Muscle of leg (tissue), 11 donors: ENCODE data around the gene ARHGAP22. TPM values are rescaled to one million over a fixed set of nuclear protein-coding genes. Genes with fewer than 3 reads are reported as not detected.

Experiments
- DNase-seq: peaks from one replicate; pipeline ENCODE4 v3.0.0; 2013
- H3K27ac ChIP-seq: one replicate; pipeline ENCODE4 v1.5.1; 2013; ENCODE audit warnings: mild to moderate bottlenecking, low read length, control low read depth
- H3K27me3 ChIP-seq: one replicate; pipeline ENCODE4 v1.6.1; 2013; ENCODE audit warnings: low read length; ENCODE audit not compliant: control insufficient read depth, insufficient read depth
- H3K36me3 ChIP-seq: one replicate; pipeline ENCODE4 v1.6.1; 2013; ENCODE audit warnings: low read length; ENCODE audit not compliant: control insufficient read depth, insufficient read depth
- H3K4me1 ChIP-seq: one replicate; pipeline ENCODE4 v1.6.1; 2013; ENCODE audit warnings: low read length; ENCODE audit not compliant: control insufficient read depth, insufficient read depth
- H3K4me3 ChIP-seq: one replicate; pipeline ENCODE4 v1.5.1; 2013; ENCODE audit warnings: low read length, control low read depth
- H3K9me3 ChIP-seq: replicated peaks from 2 replicates; pipeline ENCODE4 v1.6.1; 2013; ENCODE audit warnings: low read depth, low read length; ENCODE audit not compliant: control insufficient read depth
- WGBS: methylation state at CpG from one replicate; pipeline ENCODE4 v1.1.5; 2013; ENCODE audit warnings: missing lambda C conversion rate; ENCODE audit not compliant: insufficient coverage; 5-methylcytosine and 5-hydroxymethylcytosine counted together
- polyA plus RNA-seq, 8 donors: library from polyadenylated mRNA; unstranded; fragments of 120-200 nt; gene quantifications; one replicate each; pipeline versions ENCODE4 v1.2.1 to v1.2.3, GENCODE V29; 2013; ENCODE audit warnings: inconsistent platforms in 1 of 8, low replicate concordance in 1 of 8; ENCODE audit not compliant: insufficient read length in 8 of 8, insufficient read depth in 1 of 8
- total RNA-seq: library from RNA; stranded (reverse); fragments of 120-200 nt; gene quantifications from one replicate; pipeline ENCODE4 v1.2.4, GENCODE V29; 2013

ARHGAP22 gene
- total and polyA plus RNA-seq, 9 donors, result 0.72 to 3.0 (median 1.2) TPM

- Histone ChIP-seq H3K4me3 (no peak overlapping the region), H3K9me3 (no peaks in the 10 kb centered on the region), H3K27ac (no peak overlapping the region), H3K27me3 (no peaks in the 10 kb centered on the region), H3K36me3 (no peaks in the 10 kb centered on the region), H3K4me1 (peaks cover 6% of the 10 kb centered on the region)
- no peak for DNase-seq
- 80% methylated on average over 4 of the region's 8 CpGs for WGBS
Measured at GRCh38 chr10:48506147-48506917, 98.5 kb downstream of the ARHGAP22 start.

GRCh38 chr10:48505394-48506112 is 99.3 kb downstream of the ARHGAP22 start:
- Histone ChIP-seq H3K4me1 (peaks cover 6% of the 10 kb centered on the region), H3K9me3 (no peaks in the 10 kb centered on the region), H3K27me3 (no peaks in the 10 kb centered on the region), H3K36me3 (no peaks in the 10 kb centered on the region), H3K27ac (no peak overlapping the region), H3K4me3 (no peak overlapping the region)
- DNase-seq, result no peak
- WGBS, result 66% methylated on average over 13 of the region's 15 CpGs

DNA sequence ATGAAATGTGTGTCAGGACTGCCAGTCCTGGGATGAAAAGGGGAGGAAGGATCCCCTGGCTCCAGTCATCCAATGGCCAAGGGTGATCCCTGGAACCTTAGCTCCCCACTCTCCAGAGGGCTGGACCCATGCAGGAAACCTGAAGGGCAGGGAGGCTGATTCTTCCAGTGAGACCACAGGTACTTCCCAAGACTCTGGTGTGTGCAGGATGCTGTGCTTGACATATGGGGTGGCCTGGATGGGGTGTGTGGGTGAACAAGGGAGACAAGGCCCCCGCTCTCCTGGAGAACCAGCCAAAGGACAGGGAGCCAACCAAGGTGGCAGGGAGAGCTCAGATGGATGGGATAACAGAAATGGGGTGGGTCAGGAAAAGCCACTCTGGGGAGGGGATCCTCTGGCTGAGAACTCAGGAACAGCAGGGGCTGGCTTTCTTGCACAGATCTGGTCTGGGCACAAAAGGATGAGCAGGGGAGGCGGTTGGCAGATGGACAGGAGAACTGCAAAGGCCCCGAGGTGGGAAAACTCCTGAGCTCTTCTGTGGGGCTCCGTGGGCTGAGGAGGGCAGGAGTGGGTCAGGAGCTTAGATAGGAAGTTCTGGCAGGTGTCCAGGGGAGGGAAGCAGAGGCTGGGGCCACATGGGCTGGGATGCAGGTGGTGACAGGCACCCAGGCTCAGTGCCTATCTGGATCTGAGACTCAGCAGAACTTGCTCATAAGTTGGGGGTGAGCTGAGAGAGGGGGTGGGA is 100.6 kb downstream of the ARHGAP22 start:
- Histone ChIP-seq H3K27me3 (no peaks in the 10 kb centered on the region), H3K4me1 (peaks cover 2% of the 10 kb centered on the region), H3K27ac (no peak overlapping the region), H3K4me3 (no peak overlapping the region), H3K9me3 (no peaks in the 10 kb centered on the region), H3K36me3 (no peaks in the 10 kb centered on the region)
- no peak for DNase-seq
- WGBS, result 68% methylated on average over 4 of the region's 4 CpGs

- Histone ChIP-seq H3K4me1 (no peaks in the 10 kb centered on the region), H3K36me3 (no peaks in the 10 kb centered on the region), H3K4me3 (no peak overlapping the region), H3K27me3 (no peaks in the 10 kb centered on the region), H3K9me3 (no peaks in the 10 kb centered on the region), H3K27ac (no peak overlapping the region)
- WGBS, result 91% methylated on average over 7 of the region's 11 CpGs
- no peak for DNase-seq
Measured at GRCh38 chr10:48503293-48503911, 101.5 kb downstream of the ARHGAP22 start.

DNA sequence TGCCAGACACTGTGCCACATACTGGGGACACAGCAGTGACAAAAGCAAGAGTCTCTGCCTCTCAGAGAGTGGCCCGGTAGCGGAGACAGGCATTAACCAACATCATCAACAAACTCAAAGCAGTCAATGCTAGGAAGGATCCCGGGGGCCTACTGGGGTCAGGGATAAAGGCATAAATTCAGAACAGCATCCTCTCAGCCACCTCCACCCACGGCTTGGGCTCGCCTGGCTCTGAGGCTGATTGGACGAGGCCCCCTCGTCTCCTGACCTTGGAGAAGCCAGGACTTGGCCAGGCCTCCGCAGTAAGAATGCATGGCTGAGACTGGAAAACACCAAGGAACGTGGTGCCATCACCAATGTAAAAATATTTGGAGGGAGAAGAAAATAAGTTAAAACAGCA is 102.1 kb downstream of the ARHGAP22 start:
- 81% methylated on average over 3 of the region's 9 CpGs for WGBS
- no peak overlapping the region for H3K27ac ChIP-seq
- no peaks in the 10 kb centered on the region for H3K27me3 ChIP-seq
- H3K9me3 ChIP-seq, result no peaks in the 10 kb centered on the region
- no peaks in the 10 kb centered on the region for H3K4me1 ChIP-seq
- DNase-seq, result no peak
- H3K36me3 ChIP-seq, result no peaks in the 10 kb centered on the region
- H3K4me3 ChIP-seq, result no peak overlapping the region

- no peaks in the 10 kb centered on the region for H3K9me3 ChIP-seq
Measured at GRCh38 chr10:48501787-48502771, 102.8 kb downstream of the ARHGAP22 start.

DNA sequence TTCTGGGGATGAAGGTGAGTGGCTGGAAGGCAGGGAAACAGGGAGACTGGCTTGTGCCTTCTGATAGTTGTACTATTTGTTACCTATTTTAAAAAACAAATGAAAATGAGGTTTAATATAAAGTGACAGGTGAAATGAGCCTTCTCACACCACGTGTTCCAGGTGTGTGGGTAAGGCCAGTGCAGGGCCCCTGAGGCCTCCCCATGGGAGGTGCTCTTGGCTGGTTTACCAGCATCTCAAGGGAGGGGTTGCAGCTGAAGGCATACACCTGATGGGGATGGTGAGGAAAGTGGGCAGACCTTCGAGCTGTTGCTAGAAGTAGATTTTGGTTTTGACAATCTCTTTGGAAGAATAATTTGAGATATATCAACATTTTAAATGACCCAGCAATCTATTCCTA is 103.6 kb downstream of the ARHGAP22 start:
- H3K9me3 ChIP-seq, result no peaks in the 10 kb centered on the region
- WGBS, result 20% methylated on average over 1 of the region's 2 CpGs
- no peaks in the 10 kb centered on the region for H3K36me3 ChIP-seq
- DNase-seq, result no peak
- peaks cover 10% of the 10 kb centered on the region for H3K4me1 ChIP-seq
- H3K27ac ChIP-seq, result no peak overlapping the region
- no peak overlapping the region for H3K4me3 ChIP-seq
- no peaks in the 10 kb centered on the region for H3K27me3 ChIP-seq

More at GRCh38 chr10:48501787-48502771, 102.8 kb downstream of the ARHGAP22 start:
- Histone ChIP-seq H3K27me3 (no peaks in the 10 kb centered on the region), H3K4me3 (no peak overlapping the region), H3K36me3 (no peaks in the 10 kb centered on the region), H3K4me1 (peaks cover 7% of the 10 kb centered on the region), H3K27ac (no peak overlapping the region)
- DNase-seq, result no peak
- WGBS, result 72% methylated on average over 6 of the region's 6 CpGs

- no peak overlapping the region for H3K27ac ChIP-seq
- peaks cover 10% of the 10 kb centered on the region for H3K4me1 ChIP-seq
- H3K27me3 ChIP-seq, result no peaks in the 10 kb centered on the region
- 72% methylated on average over 4 of the region's 4 CpGs for WGBS
- H3K36me3 ChIP-seq, result no peaks in the 10 kb centered on the region
- no peaks in the 10 kb centered on the region for H3K9me3 ChIP-seq
- no peak overlapping the region for H3K4me3 ChIP-seq
- DNase-seq, result no peak
Measured at GRCh38 chr10:48500771-48501170, 104.1 kb downstream of the ARHGAP22 start.

- H3K9me3 ChIP-seq, result no peaks in the 10 kb centered on the region
- WGBS, result 87% methylated on average over 7 of the region's 11 CpGs
- no peak overlapping the region for H3K4me3 ChIP-seq
- DNase-seq, result no peak
- peaks cover 10% of the 10 kb centered on the region for H3K4me1 ChIP-seq
- H3K36me3 ChIP-seq, result no peaks in the 10 kb centered on the region
- H3K27me3 ChIP-seq, result no peaks in the 10 kb centered on the region
- no peak overlapping the region for H3K27ac ChIP-seq
Measured at GRCh38 chr10:48498940-48499510, 105.8 kb downstream of the ARHGAP22 start.
